ENCODE results near the gene RHBDL1.

RHBDL1 gene

DNA sequence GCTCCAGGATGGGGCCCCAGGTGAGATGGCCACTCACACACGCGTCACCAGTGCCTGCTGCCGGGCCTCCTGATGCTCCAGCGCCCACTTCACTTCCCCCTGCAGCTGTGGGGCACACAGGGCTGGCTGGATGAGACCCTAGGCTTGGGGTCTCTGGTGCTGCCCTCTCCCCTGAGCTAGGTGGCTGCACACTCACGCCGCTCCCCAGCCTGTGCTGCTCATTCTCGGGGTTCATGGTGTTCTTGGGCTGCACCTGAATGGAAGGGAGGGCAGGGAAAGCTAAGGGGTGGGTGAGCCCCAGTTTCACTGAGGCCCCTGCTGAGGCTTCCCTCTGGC, 49.5 kb downstream of the RHBDL1 start:
- no peak for TF ChIP-seq CTCF (IDR thresholded peaks at IDR 0.05; ENCODE audit: insufficient read depth, missing control alignments)
- FAIRE-seq (no peak), DNase-seq (ENCODE audit: insufficient read length, low spot score) (no peak)

DNA sequence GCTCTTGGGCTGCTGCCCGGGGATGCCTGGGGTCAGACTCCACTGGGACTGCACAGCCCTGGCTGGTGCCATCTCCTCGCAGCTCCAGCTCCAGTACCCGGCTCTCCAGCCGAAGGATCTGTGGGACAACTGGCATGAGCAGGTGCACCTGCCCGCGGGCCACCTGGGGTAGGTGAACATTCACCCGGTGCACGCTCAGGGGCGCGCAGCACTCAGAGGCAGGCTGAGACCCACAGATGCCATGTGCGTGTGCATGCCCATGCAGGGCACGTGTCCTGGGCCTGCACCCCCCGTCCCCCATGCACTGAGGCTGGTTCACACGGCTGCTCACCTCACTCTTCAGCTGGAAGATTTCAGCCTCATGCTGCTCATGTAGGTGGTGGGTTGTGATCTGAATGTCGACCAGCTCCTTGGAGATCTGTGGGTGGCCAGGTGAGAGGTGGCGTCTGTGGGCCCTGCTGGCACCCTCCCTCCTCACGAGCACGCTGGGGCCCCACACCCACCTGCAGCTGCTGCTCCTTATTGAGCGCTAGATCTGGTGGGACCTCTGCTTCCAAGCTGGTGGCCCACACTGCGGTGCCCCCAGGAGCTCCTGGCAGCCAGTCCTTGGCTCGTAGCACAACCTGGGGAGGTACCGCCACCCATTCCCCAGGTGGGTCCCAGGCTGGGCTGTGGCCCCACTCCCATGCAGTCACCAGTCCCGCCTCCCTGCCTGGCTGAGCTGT, 50.2 kb downstream of the RHBDL1 start:
- FAIRE-seq = no peak
- TF ChIP-seq CTCF (IDR thresholded peaks at IDR 0.05; ENCODE audit: insufficient read depth, missing control alignments) = no peak
- no peak for DNase-seq (ENCODE audit: insufficient read length, low spot score)

- no peak for FAIRE-seq
- no peak for DNase-seq (ENCODE audit: insufficient read length, low spot score)
Measured at GRCh38 chr16:726188-726437, 50.6 kb downstream of the RHBDL1 start.

GRCh38 chr16:726438-727290, 51.2 kb downstream of the RHBDL1 start, which contains the start of the genes CCDC78 and HAGHL:
Gene CCDC78 (minus strand): TSS chr16:726443. CDS start chr16:726367, 76 bp downstream.
Gene HAGHL (plus strand): TSS chr16:727106. CDS start chr16:727510, 404 bp downstream.
- no peak for TF ChIP-seq CTCF (IDR thresholded peaks at IDR 0.05; ENCODE audit: insufficient read depth, missing control alignments)
- peak; percentile 81 for DNase-seq (ENCODE audit: insufficient read length, low spot score)
- no peak for FAIRE-seq

More at GRCh38 chr16:726188-726437, 50.6 kb downstream of the RHBDL1 start:
- TF ChIP-seq CTCF (IDR thresholded peaks at IDR 0.05; ENCODE audit: insufficient read depth, missing control alignments) = no peak

DNA sequence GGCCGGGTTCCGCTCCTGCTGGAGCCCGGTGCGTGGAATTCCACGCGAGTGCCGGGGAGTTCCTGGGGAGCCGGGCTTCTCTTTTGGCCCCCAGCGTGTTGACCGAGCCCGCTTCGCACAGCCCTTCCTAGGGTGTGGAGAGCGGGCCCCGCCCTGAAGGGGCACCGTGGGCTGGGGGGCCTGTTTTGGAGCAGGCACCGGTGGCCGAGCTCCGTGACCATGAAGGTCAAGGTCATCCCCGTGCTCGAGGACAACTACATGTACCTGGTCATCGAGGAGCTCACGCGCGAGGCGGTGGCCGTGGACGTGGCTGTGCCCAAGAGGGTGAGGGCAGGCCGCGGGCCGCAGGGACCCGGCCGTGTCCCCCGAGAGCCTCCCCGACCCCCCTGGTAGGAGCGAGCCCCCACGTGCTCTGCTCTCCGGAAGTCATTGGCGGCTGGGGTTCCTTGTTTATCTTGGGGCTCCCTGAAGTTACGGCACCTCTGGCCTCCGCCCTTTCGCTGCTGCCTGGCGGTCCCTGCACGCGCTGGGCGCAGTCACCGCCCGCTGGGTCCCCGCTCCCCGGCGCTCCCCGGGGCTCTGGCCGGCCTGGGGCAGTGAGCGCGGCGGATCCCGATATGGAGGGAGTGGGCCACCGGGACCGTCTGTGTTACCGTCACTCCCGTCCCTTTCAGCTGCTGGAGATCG, 52.0 kb downstream of the RHBDL1 start:
- FAIRE-seq = no peak
- no peak for TF ChIP-seq CTCF (IDR thresholded peaks at IDR 0.05; ENCODE audit: insufficient read depth, missing control alignments)
- no peak for DNase-seq (ENCODE audit: insufficient read length, low spot score)
